Mammary epithelial cell (primary cell): ENCODE measurements around the gene SLC4A8.

Experiments
- CTCF ChIP-seq, 2 donors: IDR thresholded peaks in 1 of 2; conservative IDR thresholded peaks in 1 of 2; 2 replicates each; pipeline ENCODE4 v1.5.1; 2011 to 2012; ENCODE audit warnings: inconsistent platforms in 2 of 2, low read length in 2 of 2, mild to moderate bottlenecking in 2 of 2, control low read depth in 1 of 2, low read depth in 1 of 2; ENCODE audit not compliant: insufficient read depth in 1 of 2; ENCODE audit errors: extremely low read depth in 1 of 2
- EZH2 ChIP-seq: IDR thresholded peaks from 2 replicates; pipeline ENCODE4 v1.6.1; 2012; ENCODE audit warnings: low read length, inconsistent platforms, borderline replicate concordance

- TF ChIP-seq CTCF (conservative IDR thresholded peaks at IDR 0.05 in 1 of 2, IDR thresholded peaks at IDR 0.05 in 1 of 2; ENCODE audit: extremely low read depth in 1 of 2, insufficient read depth in 1 of 2, low read depth in 1 of 2, low read length in 2 of 2) (no peak), EZH2 (no peak)
These were observed 21.5 kb upstream of the SLC4A8 start for GRCh38 chr12:51403159-51403558.
